ENCODE measurements around the gene SNX5. TPM values are rescaled to one million over a fixed set of nuclear protein-coding genes. Genes with fewer than 3 reads are reported as not detected.

Gene SNX5
- total and polyA plus RNA-seq, 2 of the 13 experiments (the other 11 are each of a cell fraction or from before 2014, with no cell fraction given), result 664 to 1,040 TPM

- FAIRE-seq (no peak), ATAC-seq (no peak), DNase-seq (ENCODE audit: low spot score) (no peak)
- in situ Hi-C loops (cut with HindIII; ENCODE audit: extremely low pct_ligation_motif_present, low pct_unique_long_range_greater_than_20kb), result no loop called here
- intact Hi-C loops (cut with micrococcal nuclease; ENCODE audit: unreplicated experiment), result no loop called here
- WGBS (ENCODE audit: low lambda C conversion rate), result 72% methylated on average over 4 of the region's 4 CpGs
- Histone ChIP-seq H3K36me3 (replicated peaks in 1 of 2; ENCODE audit: control insufficient read depth in 1 of 2, insufficient read depth in 2 of 2, low read length in 2 of 2) (no peaks in the 10 kb centered on the region), H3K4me2 (ENCODE audit: low read depth, low read length) (no peak overlapping the region), H3K9me3 (ENCODE audit: low read length) (no peaks in the 10 kb centered on the region), H3K4me1 (ENCODE audit: insufficient read depth, low read length) (peaks cover 36% of the 10 kb centered on the region), H2AFZ (ENCODE audit: low read length) (no peak overlapping the region), H3K9ac (ENCODE audit: insufficient read depth, low read depth, low read length) (no peak overlapping the region), H4K20me1 (ENCODE audit: insufficient read depth, low read length) (no peaks in the 10 kb centered on the region), H3K27me3 (ENCODE audit: control insufficient read depth in 1 of 2, insufficient read depth in 2 of 2, low read length in 2 of 2) (peaks cover 0 to 21% of the 10 kb centered on the region in 2 experiments; a peak in 2 of 5 replicates), H3K4me3 (replicated peaks in 1 of 3; ENCODE audit: insufficient read depth in 1 of 3, low read depth in 2 of 3, low read length in 3 of 3) (no peak overlapping the region), H3K27ac (ENCODE audit: extremely low read length, insufficient read depth, low read length) (no peak overlapping the region), H3K79me2 (ENCODE audit: insufficient read depth, low read length) (no peaks in the 10 kb centered on the region)
- TF ChIP-seq SIN3A (IDR thresholded peaks at IDR 0.05; ENCODE audit: borderline replicate concordance, low read depth, low read length) (no peak), SP1 (IDR thresholded peaks at IDR 0.05) (no peak), SP1 (CRISPR knock-in tag; IDR thresholded peaks at IDR 0.05) (no peak), YEATS2 (CRISPR knock-in tag; IDR thresholded peaks at IDR 0.05; ENCODE audit: borderline replicate concordance) (no peak), ZNF12 (CRISPR knock-in tag; IDR thresholded peaks at IDR 0.05) (no peak), ATF7-NPFF (CRISPR knock-in tag; IDR thresholded peaks at IDR 0.05; ENCODE audit: low read depth) (no peak), SRF (IDR thresholded peaks at IDR 0.05; ENCODE audit: low read depth, low read length) (no peak), GATA4 (IDR thresholded peaks at IDR 0.05; ENCODE audit: borderline replicate concordance, low read depth) (no peak), ZNF274 (CRISPR knock-in tag; IDR thresholded peaks at IDR 0.05) (no peak), ZNF577 (CRISPR knock-in tag; IDR thresholded peaks at IDR 0.05; ENCODE audit: borderline replicate concordance, low read depth) (no peak), GATAD1 (CRISPR knock-in tag; IDR thresholded peaks at IDR 0.05) (no peak), ZNF205 (CRISPR knock-in tag; IDR thresholded peaks at IDR 0.05) (no peak)
- TF ChIP-seq, protein P1, sequence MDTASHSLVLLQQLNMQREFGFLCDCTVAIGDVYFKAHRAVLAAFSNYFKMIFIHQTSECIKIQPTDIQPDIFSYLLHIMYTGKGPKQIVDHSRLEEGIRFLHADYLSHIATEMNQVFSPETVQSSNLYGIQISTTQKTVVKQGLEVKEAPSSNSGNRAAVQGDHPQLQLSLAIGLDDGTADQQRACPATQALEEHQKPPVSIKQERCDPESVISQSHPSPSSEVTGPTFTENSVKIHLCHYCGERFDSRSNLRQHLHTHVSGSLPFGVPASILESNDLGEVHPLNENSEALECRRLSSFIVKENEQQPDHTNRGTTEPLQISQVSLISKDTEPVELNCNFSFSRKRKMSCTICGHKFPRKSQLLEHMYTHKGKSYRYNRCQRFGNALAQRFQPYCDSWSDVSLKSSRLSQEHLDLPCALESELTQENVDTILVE (CRISPR knock-in tag; IDR thresholded peaks at IDR 0.05), result no peak
- ChIA-PET POLR2A (no interaction called here), CTCF (ENCODE audit: low intra/inter-chr PET ratio, low total read pairs) (no interaction called here)
- BruUV-seq (replicated peaks), result no TSS peak
Observed at GRCh38 chr20:17914957-17915356, 53.6 kb downstream of the SNX5 start.
